ENCODE measurements around the gene ST6GALNAC1.

Gene ST6GALNAC1

GRCh38 chr17:76575570-76575969 is 68.0 kb downstream of the ST6GALNAC1 start:
- DNase-seq = no peak

Data from NCI-H2081 treated with DMSO at 0.1 percent for 48 hours (cell line).